ENCODE data around the gene NRG2.

NRG2 gene

DNA sequence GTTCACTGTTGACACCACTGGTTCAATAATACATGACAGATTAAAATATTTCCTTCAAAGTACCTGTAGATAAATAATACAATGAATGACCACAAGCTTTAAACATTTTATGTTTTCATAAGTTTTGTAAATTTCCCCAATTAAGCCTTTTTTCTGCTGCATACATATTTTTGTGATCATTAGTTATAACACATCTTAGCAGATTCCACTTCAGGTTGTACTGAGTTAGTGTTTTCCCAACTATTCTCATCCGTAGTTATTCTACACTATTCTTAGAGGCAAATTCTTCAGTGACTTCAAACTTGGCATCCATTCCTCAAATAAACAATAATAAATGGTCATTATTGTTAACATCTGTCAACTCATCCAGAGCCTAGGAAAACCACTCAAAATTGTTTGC lies 100.9 kb downstream of the NRG2 start:
- no peak for DNase-seq (ENCODE audit: low read depth)

DNA sequence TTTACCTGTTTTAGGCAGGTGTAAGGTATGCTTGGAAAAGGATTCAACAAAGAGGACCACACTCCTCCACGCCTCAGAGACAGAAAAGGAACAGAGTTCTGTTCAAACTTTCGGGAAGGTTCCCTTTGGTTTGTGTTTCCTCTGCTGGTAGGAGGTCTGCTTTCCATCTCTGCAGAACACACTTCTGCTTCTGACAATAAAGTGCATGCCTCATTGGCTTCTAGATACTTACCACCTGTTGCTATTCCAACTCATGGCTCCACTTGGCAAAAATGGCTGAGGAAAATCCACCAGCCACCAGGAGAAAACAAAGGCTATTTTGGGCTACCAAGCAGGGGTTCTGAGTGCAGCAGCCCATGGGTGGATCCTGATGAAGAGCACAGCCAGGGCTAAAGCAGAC lies 112.7 kb downstream of the NRG2 start:
- no peak for DNase-seq (ENCODE audit: low read depth)

DNA sequence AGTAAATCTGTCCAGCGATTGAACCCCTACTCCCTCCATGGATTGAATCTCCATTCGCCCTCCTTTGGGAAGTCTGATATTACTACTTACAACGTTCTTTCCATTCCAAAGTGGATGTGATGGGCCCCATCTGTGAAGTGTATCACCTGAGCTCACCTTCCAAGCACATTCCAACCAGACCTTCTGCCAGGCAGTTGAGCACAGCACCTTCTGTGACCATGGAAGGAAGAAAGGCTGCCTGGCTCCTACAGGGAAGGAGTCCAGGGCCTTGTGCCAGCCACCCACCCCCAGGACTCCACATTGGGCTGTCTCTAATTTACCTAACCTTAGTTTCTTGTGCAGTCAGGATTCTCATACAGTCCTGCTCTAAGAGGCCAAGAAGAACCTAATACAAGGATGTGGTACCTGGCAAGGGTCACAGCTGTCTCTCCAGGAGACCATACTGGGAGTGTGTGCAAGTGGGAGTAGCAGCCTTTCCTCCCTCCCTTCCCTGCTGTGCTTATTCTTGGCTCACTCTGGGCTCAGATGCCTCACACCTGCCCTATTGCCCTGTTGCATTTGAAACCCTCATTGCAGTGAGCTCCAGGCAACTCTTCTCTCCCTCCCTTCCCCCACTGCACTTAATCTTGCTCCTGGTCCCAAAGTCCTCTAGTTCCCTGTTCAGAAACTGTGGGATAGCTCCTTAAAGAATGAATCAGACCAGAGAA lies 116.1 kb downstream of the NRG2 start:
- no peak for DNase-seq (ENCODE audit: low read depth)

DNA sequence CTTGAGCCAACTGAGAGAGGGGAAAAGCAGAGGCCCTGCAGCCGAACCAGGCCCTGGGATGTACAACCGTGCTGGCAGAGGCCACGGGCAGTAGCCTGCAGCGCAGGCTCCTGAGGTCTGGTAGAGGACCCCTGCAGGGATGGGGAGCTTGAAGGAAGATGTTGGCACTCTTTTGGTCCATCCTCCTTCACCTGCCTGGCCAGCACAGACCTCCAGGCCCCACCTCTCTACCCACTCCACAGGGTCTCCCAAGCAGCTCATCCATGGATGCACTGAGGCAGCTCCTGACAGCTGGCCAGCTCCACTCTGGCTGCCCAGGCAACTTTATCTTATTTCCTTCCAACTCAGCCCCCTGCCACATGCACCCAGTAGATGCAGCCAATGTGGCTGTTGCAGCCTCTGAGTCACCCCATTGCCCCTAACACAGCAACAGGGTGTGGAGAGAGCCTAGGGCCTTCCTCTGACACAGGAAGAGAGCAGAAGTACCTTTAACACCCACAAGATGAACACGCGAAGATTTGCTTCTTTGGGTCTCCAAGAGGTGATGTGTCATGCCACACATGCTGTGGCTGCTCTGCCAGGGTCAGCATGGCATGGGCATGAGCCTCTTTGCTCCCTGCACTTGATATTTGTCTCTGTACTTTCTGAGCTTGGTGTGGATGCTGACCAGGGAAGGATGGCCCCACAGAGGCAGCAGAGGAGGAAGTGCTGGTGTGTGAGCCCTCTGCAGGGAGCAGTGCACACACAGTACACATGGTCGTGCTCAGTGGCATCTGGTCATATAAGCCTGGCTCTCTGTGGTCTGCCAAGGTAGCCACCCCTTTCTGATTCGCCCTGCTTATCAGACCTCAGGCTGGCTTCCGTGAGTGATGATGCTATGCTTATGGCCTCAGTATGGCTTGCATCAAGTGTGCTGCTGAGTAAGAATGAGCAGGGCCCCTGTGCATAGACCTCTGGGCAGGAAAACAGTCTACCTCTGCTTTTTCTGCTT lies 117.2 kb downstream of the NRG2 start:
- DNase-seq (ENCODE audit: low read depth): no peak

DNA sequence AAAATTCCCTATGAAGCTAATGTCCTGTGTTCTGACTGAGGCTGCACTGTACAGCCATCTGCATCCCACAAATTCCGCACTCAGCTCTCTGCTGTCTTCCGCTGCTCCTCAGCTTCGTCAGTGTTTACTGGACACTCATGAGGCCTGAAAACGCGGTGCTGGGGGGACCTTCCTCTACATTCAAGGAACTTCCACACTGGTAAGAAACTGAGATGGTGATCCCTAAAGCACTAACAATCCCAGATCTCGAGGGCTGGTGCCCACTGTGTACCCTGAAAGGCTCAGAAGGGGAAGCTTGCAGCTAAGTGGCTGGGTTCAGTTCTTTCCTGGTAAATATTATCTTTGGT lies 117.9 kb downstream of the NRG2 start:
- no peak for DNase-seq (ENCODE audit: low read depth)

DNA sequence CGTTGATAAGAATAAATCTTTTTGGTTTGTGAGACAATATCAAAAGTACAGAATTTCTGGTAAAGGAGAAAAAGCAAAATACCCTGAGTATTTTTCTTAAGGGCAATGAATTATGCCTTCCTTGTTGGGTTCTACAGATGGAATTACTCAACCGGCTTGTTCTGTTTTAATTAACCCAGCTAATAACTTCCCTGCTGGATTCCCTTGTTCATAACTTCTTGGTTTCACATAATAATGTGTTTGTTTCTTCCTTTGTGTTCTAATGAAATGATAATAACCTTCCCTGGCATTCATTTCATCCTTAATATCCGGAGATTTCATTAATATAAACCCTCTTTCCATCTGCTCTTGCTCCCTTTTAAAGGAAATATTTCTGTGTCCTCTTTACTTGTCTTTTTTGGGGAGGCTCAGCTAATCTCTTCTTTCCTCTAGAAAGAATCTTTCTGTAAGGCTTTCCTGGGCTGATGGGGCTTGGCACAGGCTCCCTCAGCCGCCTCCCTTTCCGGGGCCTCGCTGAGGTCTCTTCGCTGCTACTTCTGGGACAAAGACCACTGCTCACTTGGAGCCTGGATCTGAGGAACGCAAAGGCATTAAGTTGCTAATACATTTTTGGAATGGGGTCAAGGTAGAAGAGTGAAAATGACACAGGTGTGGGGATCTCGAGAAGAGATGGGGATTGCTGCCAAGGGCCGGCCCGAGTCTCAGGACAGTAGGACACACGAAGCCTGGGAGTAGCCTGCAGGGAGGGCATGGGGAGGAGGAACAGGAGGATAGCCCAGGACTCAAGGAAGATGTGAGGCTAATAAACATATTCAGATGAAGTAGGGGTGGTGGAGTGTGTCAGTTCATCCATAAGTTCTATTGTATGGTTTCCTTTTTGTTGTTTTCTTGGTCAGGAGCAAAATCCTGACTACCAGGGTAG lies 118.5 kb downstream of the NRG2 start:
- no peak for DNase-seq (ENCODE audit: low read depth)

DNA sequence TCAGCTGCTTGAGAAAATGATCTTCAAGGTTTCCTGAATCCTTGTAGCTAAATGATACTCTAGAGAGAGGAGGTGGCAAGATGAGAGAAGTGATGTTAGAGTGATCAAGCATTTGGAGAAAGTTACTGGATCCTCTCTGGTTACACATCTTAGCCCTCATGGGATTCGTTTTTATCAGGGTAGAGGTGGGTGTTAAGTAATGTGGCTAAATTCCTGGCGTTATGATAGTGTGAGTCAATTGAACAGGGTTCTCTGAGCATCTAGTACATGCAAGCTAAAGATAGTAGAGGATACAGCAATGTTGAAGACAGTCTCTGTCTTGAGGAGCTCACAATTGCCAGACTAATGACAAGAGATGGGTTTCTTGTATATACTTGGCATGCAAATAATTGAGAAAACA lies 123.8 kb downstream of the NRG2 start:
- DNase-seq (ENCODE audit: low read depth): no peak

DNA sequence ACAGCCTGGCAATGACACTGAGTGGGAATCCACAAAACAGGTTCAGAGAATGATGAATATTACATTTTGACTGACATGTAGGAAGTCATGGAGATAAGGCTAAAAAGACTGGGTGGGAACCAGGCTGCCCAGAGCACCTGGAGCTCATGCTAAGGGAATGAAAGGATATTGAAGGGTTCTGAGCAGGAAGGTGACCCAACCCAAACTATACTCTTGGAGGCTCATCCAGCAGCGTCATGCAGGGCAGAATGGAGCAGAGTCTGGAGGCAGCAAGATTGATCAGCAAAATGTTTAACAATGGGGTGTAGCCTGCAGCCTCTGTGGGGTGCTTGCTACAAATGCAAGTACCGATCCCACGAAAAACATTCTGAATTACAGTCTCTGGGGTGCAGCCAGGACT lies 127.3 kb downstream of the NRG2 start:
- no peak for DNase-seq (ENCODE audit: low read depth)

DNA sequence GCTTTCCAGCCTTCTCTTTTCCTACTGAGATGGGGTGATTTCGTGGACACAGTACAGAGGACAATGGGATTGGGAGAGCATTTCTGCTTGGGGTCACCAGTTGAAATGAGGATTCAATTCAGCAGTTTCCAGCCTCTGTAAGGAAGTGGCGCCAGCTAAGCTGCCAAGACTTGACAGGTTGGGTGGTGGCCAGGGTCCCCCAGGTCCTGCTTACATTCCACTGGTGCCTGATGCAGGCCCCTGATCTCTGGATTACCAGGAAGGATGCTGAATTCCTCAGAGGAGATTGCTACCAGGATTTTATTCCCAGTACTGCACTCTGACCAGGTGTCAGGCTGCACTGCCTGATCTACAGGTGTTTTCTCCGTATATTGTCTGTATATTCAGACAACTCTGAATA lies 127.8 kb downstream of the NRG2 start:
- no peak for DNase-seq (ENCODE audit: low read depth)

DNA sequence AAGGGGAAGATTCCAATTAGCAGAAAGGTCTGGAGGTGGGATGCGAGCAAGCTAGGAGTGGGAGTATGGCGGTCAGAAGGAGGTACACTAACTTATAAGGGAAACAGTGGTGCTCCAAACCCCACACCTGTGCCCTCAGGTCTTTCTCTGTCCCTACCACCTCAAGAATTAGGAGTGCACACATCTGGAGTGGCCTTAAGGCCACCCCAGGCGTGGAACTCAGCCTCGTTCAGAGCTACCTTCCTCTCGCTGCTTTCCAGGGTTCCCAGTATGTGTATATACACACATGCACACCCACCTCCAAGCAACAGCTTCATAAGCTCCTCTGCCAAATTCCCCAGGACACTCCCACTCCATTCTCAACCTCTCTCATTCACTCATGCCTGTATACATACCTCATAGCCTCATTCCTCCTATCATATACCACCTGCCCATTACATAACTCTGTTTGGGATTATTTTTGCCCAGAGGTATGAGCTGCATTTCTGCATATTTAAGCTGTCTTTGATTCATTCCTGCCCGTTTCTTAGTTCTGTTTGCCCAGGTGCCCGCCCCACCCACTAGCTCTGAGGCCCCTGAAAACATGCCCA lies 128.8 kb downstream of the NRG2 start:
- DNase-seq (ENCODE audit: low read depth): no peak

DNA sequence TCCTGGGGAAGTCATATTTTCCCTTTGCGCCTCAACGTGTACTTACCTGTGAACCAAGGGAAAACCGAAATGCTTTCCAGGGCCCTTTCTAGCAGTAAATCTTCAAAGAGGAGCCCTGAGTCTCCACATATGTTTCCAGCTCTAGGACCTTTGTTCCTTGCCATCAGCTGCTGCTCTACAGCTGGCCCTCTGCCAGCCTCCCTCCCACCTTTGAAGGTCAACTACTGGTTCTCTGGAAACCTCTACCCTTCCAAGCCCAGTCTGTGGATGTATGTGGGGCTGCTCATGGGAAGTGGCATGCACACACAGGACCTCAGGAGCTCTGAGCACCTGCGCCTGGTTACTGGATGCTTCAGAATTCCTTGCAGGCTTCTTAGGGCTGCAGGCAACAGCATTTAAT lies 130.3 kb downstream of the NRG2 start:
- DNase-seq (ENCODE audit: low read depth): no peak

DNA sequence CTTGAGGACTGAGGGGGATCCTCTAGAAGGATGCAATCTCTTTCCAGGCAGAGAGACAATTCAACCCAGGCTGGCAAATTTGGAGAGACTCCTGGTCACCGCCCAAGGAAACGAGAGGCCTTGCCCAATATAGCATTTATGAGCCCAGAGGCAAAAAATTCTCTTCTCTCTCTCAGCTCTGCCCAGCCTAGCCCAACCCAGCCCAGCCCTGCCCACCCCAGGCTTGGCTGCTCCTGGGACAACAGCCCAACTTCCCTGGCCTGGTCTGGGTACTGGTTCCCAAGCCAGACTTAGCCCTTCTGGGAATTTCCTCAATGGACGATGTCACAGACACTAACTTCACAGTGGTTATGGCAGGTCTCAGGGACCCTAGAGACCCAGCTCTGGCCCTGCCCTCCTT lies 130.9 kb downstream of the NRG2 start:
- no peak for DNase-seq (ENCODE audit: low read depth)

DNA sequence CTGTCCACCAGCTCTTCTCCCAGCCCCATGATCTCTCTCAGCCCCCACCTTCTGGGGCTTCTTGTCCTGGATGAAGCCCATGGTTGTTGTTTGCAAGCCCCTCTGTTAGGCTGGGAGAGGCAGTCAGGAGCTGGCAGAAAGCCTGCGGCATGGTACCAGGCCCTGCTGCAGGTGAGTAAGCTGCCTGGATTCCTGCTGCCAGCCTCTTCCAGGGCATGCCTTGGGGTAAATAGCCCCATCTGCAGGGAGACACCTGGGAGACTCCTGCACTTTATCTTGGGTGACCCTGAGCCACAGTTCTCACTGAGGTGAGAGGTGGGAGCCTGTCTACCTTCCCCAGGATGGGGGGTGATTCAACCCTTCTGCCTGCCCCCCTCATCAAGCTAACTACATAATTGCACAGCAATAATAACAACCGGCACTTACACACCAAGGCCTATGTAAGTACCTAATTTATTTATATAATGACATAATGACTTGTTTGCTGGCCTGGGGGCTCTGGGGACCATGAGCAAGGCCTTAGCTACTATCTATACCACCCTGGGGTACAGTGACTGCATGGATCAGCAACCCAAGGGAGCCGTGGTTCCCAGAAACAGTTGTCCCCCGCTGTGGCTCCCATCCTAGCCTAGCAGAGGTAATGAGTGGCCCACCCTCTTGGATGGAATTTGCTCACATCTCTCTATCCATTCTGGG lies 131.5 kb downstream of the NRG2 start:
- no peak for DNase-seq (ENCODE audit: low read depth)

DNA sequence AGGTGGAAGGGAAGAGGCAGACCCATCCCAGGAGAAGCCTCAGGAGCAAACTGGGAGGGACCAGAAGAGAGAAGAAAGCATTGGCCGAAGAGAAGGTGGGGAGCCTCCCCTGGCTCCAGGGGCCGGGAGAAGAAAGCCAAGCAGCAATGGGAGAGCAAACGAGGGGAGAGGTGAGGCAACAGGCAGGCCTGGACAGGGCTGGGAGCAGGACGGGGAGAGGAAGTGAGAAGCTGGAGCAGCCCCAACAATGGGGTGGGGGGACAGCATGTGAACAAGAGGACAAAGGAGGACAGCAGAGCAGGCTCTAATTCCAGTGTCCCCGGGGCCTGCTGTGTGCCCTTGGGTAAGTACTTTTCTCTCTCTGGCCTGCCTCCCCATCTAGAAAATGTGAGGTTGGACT lies 132.2 kb downstream of the NRG2 start:
- no peak for DNase-seq (ENCODE audit: low read depth)

DNA sequence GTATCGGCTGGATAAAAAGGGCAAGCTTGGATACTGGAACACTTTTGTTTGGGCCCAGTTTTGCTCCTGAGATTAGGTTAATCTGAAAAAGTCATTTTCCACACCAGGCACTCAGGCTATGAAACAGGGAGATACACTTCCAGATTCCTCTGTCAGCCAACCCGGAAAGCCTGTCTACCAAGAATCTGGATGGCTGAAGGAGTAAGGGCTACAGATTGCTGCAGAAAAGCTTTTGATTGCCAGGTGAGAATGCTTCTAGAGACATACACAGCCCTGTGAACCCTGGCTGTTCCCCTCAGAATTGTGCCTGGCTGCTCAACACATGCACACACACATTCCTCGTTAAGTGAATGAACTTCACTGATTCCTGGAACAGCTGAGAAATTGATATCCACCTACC lies 133.1 kb downstream of the NRG2 start:
- DNase-seq (ENCODE audit: low read depth): no peak

DNA sequence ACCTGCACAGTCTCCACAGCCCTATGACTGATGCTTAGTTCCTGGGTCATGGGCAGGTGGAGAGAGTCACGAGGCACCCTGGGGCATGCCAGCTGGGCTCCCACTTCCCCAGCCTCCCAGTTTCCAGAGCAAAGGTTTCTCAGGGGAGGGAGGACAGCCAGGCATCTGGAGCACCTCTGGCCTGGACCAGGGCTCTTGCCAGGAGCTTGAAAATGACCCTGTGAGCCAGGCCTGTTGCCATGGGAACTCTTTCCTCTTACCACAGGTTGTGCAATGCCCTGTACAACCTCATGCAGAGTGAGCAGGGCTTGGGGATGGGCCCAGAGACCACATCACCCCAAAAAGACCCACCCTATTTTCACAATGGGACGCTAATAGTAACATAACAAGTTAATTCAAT lies 134.3 kb downstream of the NRG2 start:
- no peak for DNase-seq (ENCODE audit: low read depth)

DNA sequence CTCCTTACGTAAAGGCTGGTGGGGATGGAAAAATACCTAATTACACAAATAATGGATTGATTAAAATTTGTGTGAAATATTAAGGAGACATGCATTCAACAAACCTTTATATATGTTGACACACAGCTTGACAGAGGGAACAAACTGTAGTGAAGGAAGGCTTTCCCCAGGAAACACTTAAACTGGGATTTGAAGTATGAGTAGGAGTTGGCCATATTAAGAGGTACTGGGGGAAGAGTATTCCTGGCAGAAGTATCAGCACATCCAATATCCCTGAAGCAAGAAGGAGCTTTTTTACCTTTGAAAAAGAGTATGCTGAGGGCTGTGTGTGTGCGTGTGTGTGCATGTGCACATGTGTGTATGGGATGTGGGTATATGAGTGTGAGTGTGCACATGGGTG lies 136.4 kb downstream of the NRG2 start:
- no peak for DNase-seq (ENCODE audit: low read depth)

DNA sequence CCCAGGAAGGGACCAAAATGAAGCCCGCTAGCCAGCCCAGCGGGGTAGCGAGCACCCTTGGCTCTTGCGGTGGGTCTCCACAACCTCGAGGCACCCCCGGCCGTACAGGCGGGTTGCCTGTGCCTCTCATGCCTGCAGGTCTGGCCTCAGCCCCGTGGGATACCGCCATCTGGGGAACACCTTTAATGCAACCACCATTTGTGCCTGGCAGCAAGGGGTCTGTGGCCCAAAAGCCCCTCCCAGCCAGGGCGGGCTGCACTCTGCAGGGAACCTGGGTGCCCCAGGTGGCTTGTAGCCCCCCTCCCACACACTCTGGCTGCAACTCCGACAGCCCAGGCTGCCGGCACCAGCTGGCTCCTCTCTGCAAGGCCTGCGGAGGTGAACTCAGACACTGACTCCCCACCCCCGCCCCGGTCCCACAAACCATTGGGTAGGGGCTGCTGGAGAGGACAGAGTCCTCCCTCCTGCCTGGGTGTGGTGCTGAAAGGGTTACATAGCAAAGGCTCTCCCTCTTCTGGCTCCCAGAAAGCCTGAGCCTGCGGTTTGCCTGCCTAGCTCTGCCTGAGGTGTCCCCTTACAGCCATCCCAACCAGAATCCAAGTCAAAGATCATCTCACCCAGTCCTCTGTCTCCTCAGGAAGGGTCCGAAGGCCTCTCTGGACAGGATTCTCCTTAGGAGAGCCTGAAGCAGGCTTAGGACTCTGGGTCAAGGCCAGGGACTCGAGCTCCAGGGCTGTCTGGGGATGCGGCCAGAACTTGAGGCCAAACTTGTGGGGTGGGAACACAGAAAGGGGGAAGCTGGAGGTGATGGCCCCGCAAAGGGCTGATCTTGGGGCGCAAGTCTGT lies 138.1 kb downstream of the NRG2 start:
- DNase-seq (ENCODE audit: low read depth): no peak

DNA sequence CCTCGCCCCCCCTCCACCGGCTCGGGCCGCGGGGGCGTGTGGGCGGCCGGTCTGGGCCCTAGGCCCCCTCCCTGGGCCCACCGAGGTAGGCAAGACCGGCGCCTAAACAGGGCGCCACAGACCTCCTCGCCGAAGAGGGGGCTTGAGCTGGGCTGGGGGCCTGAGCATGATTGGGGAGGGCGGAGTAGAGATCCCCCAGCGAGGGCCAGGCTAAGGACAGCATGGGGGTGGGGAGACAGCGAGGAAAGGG lies 138.6 kb downstream of the NRG2 start:
- DNase-seq (ENCODE audit: low read depth): no peak

DNA sequence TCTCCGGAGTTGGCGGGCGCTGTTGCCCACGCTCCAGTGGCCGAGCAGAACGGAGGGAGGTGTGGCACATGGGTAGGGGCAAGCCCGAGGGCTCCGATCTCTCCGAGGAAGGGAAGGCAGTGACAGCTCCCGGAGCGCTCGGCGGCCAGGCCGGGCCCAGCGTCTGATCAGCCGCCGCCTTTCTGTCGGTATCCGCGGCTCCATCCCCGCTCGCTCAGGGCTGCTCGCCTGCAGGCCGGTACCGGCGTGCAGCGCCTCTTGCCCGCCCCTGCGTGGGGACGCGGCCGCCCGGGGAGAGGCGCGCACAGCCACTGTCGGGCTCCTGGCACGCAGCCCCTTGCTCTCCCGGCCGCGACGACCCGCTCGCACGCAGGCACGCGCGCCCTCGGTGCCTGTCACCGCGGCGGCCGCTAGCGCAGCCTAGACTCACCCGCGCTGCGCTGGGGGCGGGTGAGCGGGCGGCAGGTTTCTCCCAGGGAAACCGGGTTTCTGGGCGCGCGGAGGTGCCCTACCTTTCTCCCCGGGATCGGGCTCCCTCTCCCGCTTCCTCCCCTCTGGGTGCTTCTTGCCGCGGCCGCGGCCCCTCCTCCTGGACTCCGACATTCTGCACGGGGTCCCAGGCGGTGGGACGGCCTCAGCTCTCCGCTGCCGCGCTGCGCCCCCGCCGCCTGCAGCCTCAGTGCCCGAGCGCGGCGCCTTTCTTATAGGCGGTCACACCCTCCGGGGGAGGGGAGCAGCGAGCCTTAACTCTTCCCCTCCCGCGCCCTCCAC lies 139.1 kb downstream of the NRG2 start:
- DNase-seq (ENCODE audit: low read depth): no peak
